NCI-H69 (cell line): ENCODE measurements around the gene SYT7.
A peak's percentile ranks its signal among the peaks of the same experiment; 100 is the strongest.
"Not testable (repeated sequence)": the region's sequence is repeated elsewhere in the genome, so short reads cannot be mapped to it uniquely, and the experiment has no call there.

Experiments used
- DNase-seq: peaks from one replicate; lab custom pipeline; 2025; lab: John Stamatoyannopoulos, UW

Gene SYT7

GRCh38 chr11:61581030-61581928 lies at the start of gene SYT7:
TSS of gene SYT7 (minus strand) at chr11:61581076. CDS start at chr11:61580820, 256 bp downstream.
- peak; percentile 98 for DNase-seq

- no peak for DNase-seq
Measured at GRCh38 chr11:61630089-61630488, 49.2 kb upstream of the SYT7 start.

- no peak for DNase-seq
Measured at GRCh38 chr11:61629082-61629833, 48.4 kb upstream of the SYT7 start.

GRCh38 chr11:61628662-61628970 lies 47.7 kb upstream of the SYT7 start:
- DNase-seq, result no peak

GRCh38 chr11:61627850-61628661 lies 47.2 kb upstream of the SYT7 start:
- DNase-seq, result peak; percentile 78

GRCh38 chr11:61626580-61627380 lies 45.9 kb upstream of the SYT7 start:
- DNase-seq, result peak; percentile 55

- DNase-seq, result no peak
Measured at GRCh38 chr11:61625525-61625924, 44.6 kb upstream of the SYT7 start.

GRCh38 chr11:61621917-61622585 lies 41.2 kb upstream of the SYT7 start:
- no peak for DNase-seq

GRCh38 chr11:61619471-61620226 lies 38.8 kb upstream of the SYT7 start:
- no peak for DNase-seq

GRCh38 chr11:61618978-61619377 lies 38.1 kb upstream of the SYT7 start:
- DNase-seq, result peak; percentile 89

GRCh38 chr11:61617515-61617914 lies 36.6 kb upstream of the SYT7 start:
- DNase-seq, result no peak

- no peak for DNase-seq
Measured at GRCh38 chr11:61616434-61616833, 35.6 kb upstream of the SYT7 start.

GRCh38 chr11:61614782-61615181 lies 33.9 kb upstream of the SYT7 start:
- DNase-seq, result not testable (repeated sequence)

- no peak for DNase-seq
Measured at GRCh38 chr11:61613870-61614269, 33.0 kb upstream of the SYT7 start.

GRCh38 chr11:61613051-61613450 lies 32.2 kb upstream of the SYT7 start:
- DNase-seq, result no peak

GRCh38 chr11:61611309-61611708 lies 30.4 kb upstream of the SYT7 start:
- DNase-seq, result no peak

GRCh38 chr11:61610905-61611304 lies 30.0 kb upstream of the SYT7 start:
- peak; percentile 50 for DNase-seq

- peak; percentile 75 for DNase-seq
Measured at GRCh38 chr11:61609980-61610366, 29.1 kb upstream of the SYT7 start.

GRCh38 chr11:61609000-61609979 lies 28.4 kb upstream of the SYT7 start:
- DNase-seq, result no peak
